IPS DF 6.9 (cell line): ENCODE data around the gene ACOT9.

Experiments
- DNase-seq: peaks from one replicate; pipeline ENCODE4 v3.0.0-alpha.2; 2013; ENCODE audit warnings: low read depth, low spot score
- H3K27ac ChIP-seq: one replicate; pipeline ENCODE4 v1.5.1; 2013; ENCODE audit warnings: low read length, control low read depth
- H3K27me3 ChIP-seq: 2 replicates; pipeline ENCODE4 v1.6.1; 2013; ENCODE audit warnings: mild to moderate bottlenecking, low read length; ENCODE audit not compliant: control insufficient read depth, insufficient read depth
- H3K36me3 ChIP-seq: 2 replicates; pipeline ENCODE4 v1.6.1; 2013; ENCODE audit warnings: low read length; ENCODE audit not compliant: control insufficient read depth, insufficient read depth
- H3K4me1 ChIP-seq: 2 replicates; pipeline ENCODE4 v1.6.1; 2013; ENCODE audit warnings: low read length; ENCODE audit not compliant: control insufficient read depth, insufficient read depth
- H3K4me3 ChIP-seq: 2 replicates; pipeline ENCODE4 v1.5.1; 2013; ENCODE audit warnings: mild to moderate bottlenecking, low read length
- H3K9me3 ChIP-seq: 2 replicates; pipeline ENCODE4 v1.6.1; 2013; ENCODE audit warnings: low read length, inconsistent platforms; ENCODE audit not compliant: control insufficient read depth, insufficient read depth
- WGBS: extraction: QIAGEN DNeasy Blood & Tissue Kit; methylation state at CpG from one replicate; pipeline ENCODE4 v1.1.7; 2013; ENCODE audit warnings: mixed read lengths, missing lambda C conversion rate; ENCODE audit not compliant: insufficient read length, insufficient coverage; 5-methylcytosine and 5-hydroxymethylcytosine counted together

ACOT9 gene

DNA sequence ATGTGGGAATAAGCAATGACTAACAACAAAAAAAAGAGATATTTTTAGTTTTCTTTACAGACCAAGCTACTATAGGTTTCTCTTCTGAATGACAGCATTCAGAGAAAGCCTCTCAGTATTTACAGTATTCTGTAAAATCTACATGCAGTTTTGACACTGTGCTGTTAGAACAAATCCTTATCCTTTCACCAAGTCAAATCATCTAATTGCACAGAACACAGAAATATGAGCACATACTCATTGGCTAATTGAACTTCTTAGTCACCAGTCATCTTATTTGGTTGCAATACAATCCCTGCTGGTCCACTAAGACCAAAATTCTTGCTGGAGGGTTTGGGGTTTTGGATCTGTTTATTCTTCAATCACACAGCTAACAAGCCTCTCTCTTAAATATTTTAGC is 5.7 kb downstream of the ACOT9 start:
- Histone ChIP-seq H3K27ac (no peak overlapping the region), H3K9me3 (no peaks in the 10 kb centered on the region), H3K36me3 (no peaks in the 10 kb centered on the region), H3K4me3 (no peak overlapping the region), H3K27me3 (no peaks in the 10 kb centered on the region), H3K4me1 (no peaks in the 10 kb centered on the region)
- no peak for DNase-seq

DNA sequence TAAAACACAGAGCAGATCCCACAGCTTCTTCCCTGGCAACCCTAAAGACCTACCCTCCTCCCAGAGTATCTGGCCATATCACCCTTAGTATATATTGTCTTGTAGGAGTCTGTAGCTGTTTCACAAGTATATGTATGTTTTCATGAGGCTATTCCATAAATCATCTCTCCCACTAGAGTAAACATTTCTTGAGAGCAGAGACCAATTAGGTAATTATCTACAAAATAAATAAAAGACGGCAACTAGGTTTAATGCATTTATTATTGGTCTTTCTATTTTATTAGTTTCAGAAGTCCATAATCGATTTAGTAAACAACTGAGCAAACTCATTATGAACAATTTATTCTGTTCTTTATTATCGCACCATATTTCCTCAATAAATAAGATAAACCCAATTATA is 7.0 kb downstream of the ACOT9 start:
- no CpG with 5 or more reads among the region's 3 CpGs for WGBS
- no peaks in the 10 kb centered on the region for H3K27me3 ChIP-seq
- no peaks in the 10 kb centered on the region for H3K9me3 ChIP-seq
- H3K4me3 ChIP-seq = no peak overlapping the region
- no peaks in the 10 kb centered on the region for H3K36me3 ChIP-seq
- no peaks in the 10 kb centered on the region for H3K4me1 ChIP-seq
- H3K27ac ChIP-seq = no peak overlapping the region
- no peak for DNase-seq

DNA sequence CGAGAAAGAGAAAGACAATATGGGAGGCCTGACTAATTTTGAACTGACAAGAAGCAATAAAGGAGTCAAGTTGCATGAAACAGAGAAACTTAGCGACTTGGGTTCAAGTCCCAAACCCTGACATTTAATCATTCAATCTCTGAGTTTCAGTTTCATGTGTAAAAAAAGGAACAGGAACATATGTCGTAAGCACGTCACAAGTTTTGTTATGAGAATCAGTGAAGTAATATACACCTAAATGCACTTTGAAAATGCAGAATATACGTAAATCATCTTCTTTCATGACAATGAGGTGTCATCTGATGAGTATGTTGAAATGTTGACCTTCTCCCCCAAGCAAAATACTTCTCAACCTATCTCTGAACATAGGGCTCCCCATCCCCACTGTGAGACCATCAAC is 10.4 kb downstream of the ACOT9 start:
- no peak overlapping the region for H3K27ac ChIP-seq

DNA sequence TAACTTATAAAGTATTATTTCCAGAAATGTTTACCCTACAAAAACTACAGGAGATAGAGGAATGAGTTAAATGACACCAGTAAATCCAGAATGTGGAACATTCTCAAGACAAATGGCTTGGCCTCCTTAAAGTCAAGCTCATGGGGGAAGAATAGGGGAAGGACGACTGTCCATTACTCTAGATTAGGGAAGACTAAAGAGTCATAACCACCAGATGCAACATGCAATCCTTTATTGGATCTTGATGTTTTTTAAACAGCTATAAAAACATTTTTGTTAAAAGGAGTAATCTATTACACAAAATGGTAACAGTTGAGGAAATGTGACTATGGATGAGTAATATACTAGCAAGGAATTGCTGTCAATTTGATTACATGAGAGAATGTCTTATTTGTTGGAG is 11.1 kb downstream of the ACOT9 start:
- Histone ChIP-seq H3K4me3 (no peak overlapping the region), H3K36me3 (no peaks in the 10 kb centered on the region), H3K27me3 (no peaks in the 10 kb centered on the region), H3K4me1 (no peaks in the 10 kb centered on the region), H3K27ac (no peak overlapping the region), H3K9me3 (no peaks in the 10 kb centered on the region)
- no CpG with 5 or more reads among the region's 1 CpG for WGBS
- DNase-seq = no peak

More for the DNA sequence above, 10.4 kb downstream of the ACOT9 start:
- Histone ChIP-seq H3K9me3 (no peaks in the 10 kb centered on the region), H3K4me1 (no peaks in the 10 kb centered on the region), H3K36me3 (no peaks in the 10 kb centered on the region), H3K27me3 (no peaks in the 10 kb centered on the region), H3K4me3 (no peak overlapping the region)
- WGBS = no CpG with 5 or more reads among the region's 5 CpGs
- no peak for DNase-seq

DNA sequence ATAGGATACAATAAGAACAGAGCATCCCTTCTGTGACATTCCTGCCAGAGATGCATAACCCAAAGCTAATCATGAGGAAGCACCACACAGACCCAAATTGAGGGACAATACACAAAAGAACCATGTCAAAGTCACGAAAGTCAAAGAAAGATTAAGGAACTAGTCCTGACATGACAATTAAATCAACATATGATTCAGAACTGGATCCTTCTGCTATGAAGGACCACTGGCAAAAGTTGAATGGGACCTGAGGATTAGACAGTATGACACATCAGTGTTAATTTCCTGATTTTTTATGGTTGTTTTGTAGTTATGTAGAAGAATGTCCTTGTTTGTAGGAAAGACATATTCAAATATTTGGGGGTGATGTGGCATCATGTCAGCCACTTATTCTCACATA is 13.9 kb downstream of the ACOT9 start:
- H3K36me3 ChIP-seq = no peaks in the 10 kb centered on the region

DNA sequence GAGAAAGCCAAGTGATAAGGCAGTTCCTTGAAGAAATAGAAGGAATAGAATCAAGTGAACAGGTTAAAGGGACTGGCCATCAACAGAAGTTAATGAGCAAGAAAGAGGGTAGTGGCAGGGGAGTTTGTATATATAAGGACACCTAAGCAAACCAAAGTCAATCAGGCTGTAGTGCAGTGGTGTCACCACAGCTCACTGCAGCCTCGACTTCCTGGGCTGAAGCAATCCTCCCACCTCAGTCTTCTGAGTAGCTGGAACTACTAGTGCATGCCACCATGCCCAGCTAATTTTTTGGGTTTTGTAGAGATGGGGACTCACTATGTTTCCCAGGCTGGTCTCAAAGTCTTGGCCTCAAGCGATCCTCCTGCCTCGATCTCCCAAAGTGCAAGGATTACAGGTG is 15.9 kb downstream of the ACOT9 start:
- Histone ChIP-seq H3K4me3 (no peak overlapping the region), H3K9me3 (no peaks in the 10 kb centered on the region), H3K27ac (no peak overlapping the region), H3K4me1 (no peaks in the 10 kb centered on the region), H3K36me3 (no peaks in the 10 kb centered on the region), H3K27me3 (no peaks in the 10 kb centered on the region)
- DNase-seq = no peak
- no CpG with 5 or more reads among the region's 3 CpGs for WGBS

More for the DNA sequence above, 13.9 kb downstream of the ACOT9 start:
- no CpG with 5 or more reads among the region's 1 CpG for WGBS
- Histone ChIP-seq H3K4me3 (no peak overlapping the region), H3K27me3 (no peaks in the 10 kb centered on the region), H3K27ac (no peak overlapping the region), H3K4me1 (no peaks in the 10 kb centered on the region), H3K9me3 (no peaks in the 10 kb centered on the region)
- DNase-seq = no peak

DNA sequence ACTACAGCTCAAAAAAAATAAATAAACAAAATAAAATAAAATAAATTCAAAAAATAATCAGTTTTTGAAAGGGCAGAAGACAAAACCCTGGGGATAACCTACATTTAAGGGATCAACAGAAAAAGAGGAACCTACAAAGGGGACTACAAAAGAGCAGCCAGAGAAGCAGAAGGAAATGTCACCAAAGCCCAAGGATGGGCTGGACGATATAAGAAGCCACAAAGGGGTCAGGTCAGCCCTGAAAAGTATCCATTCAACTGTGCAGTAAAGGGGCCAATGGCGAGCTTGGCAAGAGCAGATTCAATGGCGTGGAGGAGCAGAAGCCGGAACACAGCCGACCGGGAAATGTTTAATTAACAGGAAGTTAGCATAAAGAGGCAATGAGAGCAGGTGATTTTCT is 16.9 kb downstream of the ACOT9 start:
- Histone ChIP-seq H3K9me3 (no peaks in the 10 kb centered on the region), H3K36me3 (no peaks in the 10 kb centered on the region), H3K27ac (no peak overlapping the region), H3K4me3 (no peak overlapping the region), H3K4me1 (no peaks in the 10 kb centered on the region), H3K27me3 (no peaks in the 10 kb centered on the region)
- no peak for DNase-seq
- WGBS = no CpG with 5 or more reads among the region's 6 CpGs

DNA sequence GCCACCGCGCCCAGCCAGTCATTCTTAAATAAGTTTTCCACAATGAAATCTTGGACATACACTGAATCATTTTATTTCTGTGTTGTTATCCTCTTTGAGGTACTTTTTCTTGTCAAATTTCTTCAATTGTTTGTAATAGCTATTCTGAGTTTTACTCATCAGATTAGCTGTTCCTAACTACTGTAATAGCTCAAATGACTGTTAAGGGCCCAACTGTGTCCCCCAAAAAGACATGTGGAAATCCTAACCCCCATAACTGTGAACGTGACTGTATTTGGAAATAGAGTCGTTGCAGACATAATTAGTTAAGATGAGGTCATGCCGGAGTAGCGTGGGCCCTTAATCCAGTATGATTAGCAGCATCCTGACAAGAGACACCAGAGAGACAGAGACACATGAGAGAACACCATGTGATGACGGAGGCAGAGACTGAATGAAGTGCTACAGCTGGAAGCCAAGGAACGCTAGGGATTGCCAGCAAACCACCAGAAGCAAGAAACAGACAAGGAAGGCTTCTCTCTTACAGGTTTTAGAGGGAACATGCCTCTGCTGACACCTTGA is 22.9 kb downstream of the ACOT9 start:
- H3K4me3 ChIP-seq = no peak overlapping the region
- H3K9me3 ChIP-seq = no peaks in the 10 kb centered on the region
- no CpG with 5 or more reads among the region's 8 CpGs for WGBS
- H3K27ac ChIP-seq = no peak overlapping the region
- no peaks in the 10 kb centered on the region for H3K27me3 ChIP-seq
- no peaks in the 10 kb centered on the region for H3K4me1 ChIP-seq
- no peak for DNase-seq
- no peaks in the 10 kb centered on the region for H3K36me3 ChIP-seq

DNA sequence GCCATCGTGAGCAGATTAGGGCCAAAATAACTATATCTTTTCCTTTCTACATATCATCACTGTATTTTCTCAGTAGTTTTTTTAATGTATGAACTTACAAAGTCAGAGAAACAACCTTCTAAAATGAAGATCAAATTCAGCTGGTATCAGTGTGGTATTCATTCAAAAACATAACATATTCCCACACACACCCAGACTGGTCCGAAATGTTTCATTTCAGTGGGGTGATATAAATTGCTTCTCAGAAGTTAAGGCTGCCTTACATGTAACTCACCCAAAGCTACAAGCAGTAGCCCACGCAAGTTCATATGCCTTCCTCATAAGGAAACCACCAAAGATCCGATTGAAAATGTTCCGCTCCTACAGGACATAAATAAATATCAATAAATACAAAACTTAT is 37.8 kb downstream of the ACOT9 start:
- DNase-seq = no peak
- Histone ChIP-seq H3K9me3 (no peaks in the 10 kb centered on the region), H3K4me1 (no peaks in the 10 kb centered on the region), H3K36me3 (no peaks in the 10 kb centered on the region; the same call in 1 of the 2 replicates), H3K27ac (no peak overlapping the region), H3K4me3 (no peak overlapping the region), H3K27me3 (no peaks in the 10 kb centered on the region)
- no CpG with 5 or more reads among the region's 5 CpGs for WGBS

DNA sequence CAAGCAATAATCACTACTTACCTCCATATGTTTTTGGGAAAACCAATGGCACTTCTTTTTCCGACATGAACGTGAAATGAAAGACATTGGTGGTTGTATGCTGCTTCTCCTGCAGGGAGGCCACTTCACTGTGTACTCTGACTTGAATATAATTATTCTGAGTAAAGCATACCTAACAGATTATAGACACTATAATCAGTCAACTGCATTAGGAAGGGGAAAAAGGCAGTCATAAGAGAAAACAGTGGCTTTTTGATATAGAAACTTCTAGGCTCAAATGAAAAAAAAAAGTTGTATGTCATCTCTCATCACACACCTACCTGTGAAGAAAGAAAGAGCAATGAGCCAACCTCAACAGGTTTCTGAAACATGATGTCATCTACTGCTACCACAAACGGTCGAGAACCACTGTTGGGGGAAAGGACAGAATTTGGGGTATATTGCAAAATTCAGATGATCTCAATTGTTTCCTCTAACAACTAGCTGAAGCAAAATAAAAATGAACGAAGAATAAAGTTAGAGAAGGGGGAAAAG is 38.3 kb downstream of the ACOT9 start:
- Histone ChIP-seq H3K4me1 (no peaks in the 10 kb centered on the region), H3K27ac (no peak overlapping the region), H3K36me3 (no peaks in the 10 kb centered on the region; the same call in 1 of the 2 replicates), H3K27me3 (no peaks in the 10 kb centered on the region), H3K9me3 (no peaks in the 10 kb centered on the region), H3K4me3 (no peak overlapping the region)
- no CpG with 5 or more reads among the region's 5 CpGs for WGBS
- no peak for DNase-seq

DNA sequence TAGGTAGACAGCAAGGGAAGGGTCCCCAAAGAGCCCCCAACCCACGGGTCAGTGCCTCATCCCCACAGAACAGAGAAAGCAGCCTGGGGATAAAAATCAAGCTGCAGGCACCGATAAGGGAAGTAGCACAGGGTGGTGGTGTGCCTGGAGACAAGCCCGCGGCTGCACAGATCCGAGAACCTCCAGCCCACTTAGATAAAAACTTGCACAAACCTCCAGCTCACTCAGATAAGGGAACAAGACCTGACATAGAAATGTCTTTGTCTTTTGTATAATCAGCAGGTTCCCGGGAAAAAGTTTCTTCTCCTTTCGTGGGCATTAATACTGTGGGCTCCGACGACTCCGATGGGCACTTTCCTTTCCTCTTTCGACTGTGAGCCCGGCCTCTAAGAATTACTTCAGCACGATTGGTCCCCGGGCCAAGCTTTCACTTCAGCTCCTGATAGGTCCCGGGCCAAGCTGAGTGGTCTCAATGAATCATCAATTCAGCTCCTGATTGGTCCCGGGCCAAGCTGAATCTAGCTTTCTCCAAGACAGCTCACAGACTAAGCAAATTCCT is 43.4 kb downstream of the ACOT9 start:
- Histone ChIP-seq H3K4me1 (no peaks in the 10 kb centered on the region), H3K9me3 (no peaks in the 10 kb centered on the region), H3K4me3 (no peak overlapping the region), H3K27me3 (no peaks in the 10 kb centered on the region), H3K36me3 (no peaks in the 10 kb centered on the region), H3K27ac (no peak overlapping the region)
- no peak for DNase-seq
- no CpG with 5 or more reads among the region's 16 CpGs for WGBS
